CD4-positive, alpha-beta T cell treated with Interleukin-6 for 4 hours (primary cell): ENCODE results near the gene ENPP7.

Experiments used
- DNase-seq: peaks from one replicate; pipeline ENCODE4 v3.0.0-alpha.2; 2020; ENCODE audit warnings: mixed read lengths

The ENPP7 gene

GRCh38 chr17:79733692-79734070 is 2.9 kb downstream of the ENPP7 start:
- no peak for DNase-seq

- DNase-seq, result no peak
Observed at GRCh38 chr17:79735096-79735495, 4.4 kb downstream of the ENPP7 start.

GRCh38 chr17:79737046-79737921 is 6.5 kb downstream of the ENPP7 start:
- no peak for DNase-seq

GRCh38 chr17:79737922-79738578 is 7.3 kb downstream of the ENPP7 start:
- DNase-seq, result no peak

- DNase-seq, result no peak
Observed at GRCh38 chr17:79738643-79739042, 7.9 kb downstream of the ENPP7 start.

GRCh38 chr17:79739148-79740062 is 8.7 kb downstream of the ENPP7 start:
- DNase-seq, result no peak

GRCh38 chr17:79740413-79740812 is 9.7 kb downstream of the ENPP7 start:
- DNase-seq, result no peak

GRCh38 chr17:79741401-79741750 is 10.6 kb downstream of the ENPP7 start:
- no peak for DNase-seq

- peak; percentile 79 for DNase-seq
Observed at GRCh38 chr17:79741751-79742588, 11.2 kb downstream of the ENPP7 start.

GRCh38 chr17:79742589-79742918 is 11.8 kb downstream of the ENPP7 start:
- DNase-seq, result no peak

- no peak for DNase-seq
Observed at GRCh38 chr17:79742951-79743476, 12.3 kb downstream of the ENPP7 start.

GRCh38 chr17:79743614-79744013 is 12.9 kb downstream of the ENPP7 start:
- no peak for DNase-seq

GRCh38 chr17:79745641-79746105 is 14.9 kb downstream of the ENPP7 start:
- DNase-seq, result no peak

- DNase-seq, result no peak
Observed at GRCh38 chr17:79746889-79747507, 16.3 kb downstream of the ENPP7 start.

GRCh38 chr17:79747508-79748294 is 17.0 kb downstream of the ENPP7 start:
- DNase-seq, result peak; percentile 18

- no peak for DNase-seq
Observed at GRCh38 chr17:79748295-79749099, 17.8 kb downstream of the ENPP7 start.

GRCh38 chr17:79749156-79749815 is 18.5 kb downstream of the ENPP7 start:
- DNase-seq, result no peak

GRCh38 chr17:79749958-79750357 is 19.2 kb downstream of the ENPP7 start:
- DNase-seq, result no peak
